B cell (primary cell): ENCODE data around the gene CCDC106. TPM values are rescaled to one million over a fixed set of nuclear protein-coding genes. Genes with fewer than 3 reads are reported as not detected.
A peak's percentile ranks its signal among the peaks of the same experiment; 100 is the strongest.

Experiments
- ATAC-seq: fragments of 200-7000 bp; cut with Tn5 transposase; one replicate; pipeline ENCODE4 v1.10.0; 2021; ENCODE audit warnings: low read depth, mild to moderate bottlenecking, moderate number of reproducible peaks, moderate library complexity
- CTCF ChIA-PET: fragments of 350-600 bp; sonication (Branson Sonifier 250); formaldehyde crosslinking; loops from one replicate; lab custom pipeline; 2021; ENCODE audit warnings: antibody characterized with exemption, inconsistent platforms; lab: Charles Lee
- POLR2A ChIA-PET: fragments of 350-600 bp; sonication (Branson Sonifier 250); formaldehyde crosslinking; loops from one replicate; lab custom pipeline; 2021; ENCODE audit warnings: antibody characterized with exemption; lab: Charles Lee
- DNase-seq: peaks from one replicate; pipeline ENCODE4 v3.0.0; 2013
- H2AFZ ChIP-seq: 2 replicates; pipeline ENCODE4 v1.6.1; 2012; ENCODE audit warnings: mild to moderate bottlenecking, low read depth, low read length; ENCODE audit not compliant: insufficient read depth, poor library complexity, severe bottlenecking
- H3K27ac ChIP-seq, 2 donors: 1 replicate in 1 of 2; 2 replicates in 1 of 2; pipeline ENCODE4 v1.5.1; 2012 to 2013; ENCODE audit warnings: low read length in 2 of 2, mild to moderate bottlenecking in 2 of 2, moderate library complexity in 1 of 2
- H3K27me3 ChIP-seq, 4 experiments: fragments of 200-600 bp in 1 of 4; sonication (generic) in 1 of 4; replicated peaks in 1 of 4; 1 replicate in 2 of 4; 2 replicates in 2 of 4; pipeline versions ENCODE4 v1.6.1 to v1.7.0; 2013 to 2016; ENCODE audit warnings: low read length in 3 of 4, mild to moderate bottlenecking in 2 of 4, mixed read lengths in 1 of 4, moderate library complexity in 1 of 4; ENCODE audit not compliant: insufficient read depth in 4 of 4, control insufficient read depth in 3 of 4; ENCODE audit errors: control extremely low read depth in 1 of 4
- H3K36me3 ChIP-seq, 2 experiments: replicated peaks in 1 of 2; 1 replicate in 1 of 2; 2 replicates in 1 of 2; pipeline versions ENCODE4 v1.6.1 to v1.7.1; 2013; ENCODE audit warnings: low read length in 1 of 2; ENCODE audit not compliant: insufficient read depth in 2 of 2, control insufficient read depth in 1 of 2; ENCODE audit errors: control extremely low read depth in 1 of 2, extremely low read depth in 1 of 2
- H3K4me1 ChIP-seq, 2 donors: fragments of 200-600 bp in 1 of 2; sonication (generic) in 1 of 2; 1 replicate in 1 of 2; 2 replicates in 1 of 2; pipeline versions ENCODE4 v1.5.1 to v1.6.1; 2013 to 2017; ENCODE audit warnings: low read length in 2 of 2; ENCODE audit not compliant: control insufficient read depth in 2 of 2, insufficient read depth in 2 of 2
- H3K4me2 ChIP-seq: replicated peaks from 2 replicates; pipeline ENCODE3; 2012; ENCODE audit warnings: mild to moderate bottlenecking, low read depth, low read length; ENCODE audit not compliant: poor library complexity, severe bottlenecking
- H3K4me3 ChIP-seq, 5 experiments: fragments of 200-600 bp in 1 of 5; sonication (generic) in 1 of 5; 1 replicate in 3 of 5; 2 replicates in 2 of 5; pipeline versions ENCODE4 v1.5.1 to v1.7.0; 2011 to 2016; ENCODE audit warnings: low read length in 4 of 5, mild to moderate bottlenecking in 4 of 5, low read depth in 2 of 5, control low read depth in 1 of 5, moderate library complexity in 1 of 5; ENCODE audit not compliant: insufficient read depth in 1 of 5; ENCODE audit errors: control extremely low read depth in 1 of 5, extremely low read depth in 1 of 5
- H3K79me2 ChIP-seq: fragments of 200-600 bp; sonication (generic); one replicate; pipeline ENCODE4 v1.6.0; 2016; ENCODE audit warnings: low read length; ENCODE audit not compliant: control insufficient read depth, insufficient read depth
- H3K9ac ChIP-seq: fragments of 200-600 bp; sonication (generic); 2 replicates; pipeline ENCODE4 v1.6.1; 2017; ENCODE audit warnings: mild to moderate bottlenecking, low read length, moderate library complexity
- H3K9me3 ChIP-seq, 3 donors: one replicate each; pipeline versions ENCODE4 v1.6.1 to v1.7.1; 2013; ENCODE audit warnings: low read length in 2 of 3; ENCODE audit not compliant: control insufficient read depth in 2 of 3, insufficient read depth in 1 of 3; ENCODE audit errors: control extremely low read depth in 1 of 3
- H4K20me1 ChIP-seq: 2 replicates; pipeline ENCODE4 v1.6.0; 2012; ENCODE audit warnings: mild to moderate bottlenecking, low read length; ENCODE audit not compliant: insufficient read depth, control insufficient read depth, poor library complexity, severe bottlenecking
- H3K27ac Mint-ChIP-seq: one replicate; pipeline ENCODE4 v1.8.0; 2021; ENCODE audit warnings: mixed read lengths
- H3K27me3 Mint-ChIP-seq: one replicate; pipeline ENCODE4 v1.8.0; 2021; ENCODE audit warnings: mixed read lengths
- H3K4me1 Mint-ChIP-seq: one replicate; pipeline ENCODE4 v1.8.0; 2021; ENCODE audit warnings: mixed read lengths
- H3K4me3 Mint-ChIP-seq: one replicate; pipeline ENCODE4 v1.8.0; 2021; ENCODE audit warnings: mixed read lengths
- H3K9me3 Mint-ChIP-seq: one replicate; pipeline ENCODE4 v1.8.0; 2022; ENCODE audit warnings: mixed read lengths; ENCODE audit not compliant: insufficient read depth
- CTCF ChIP-seq: fragments of 200-600 bp; IDR thresholded peaks from one replicate; pipeline ENCODE4 v1.8.0; 2022; ENCODE audit warnings: antibody characterized with exemption, mild to moderate bottlenecking
- EZH2 ChIP-seq: IDR thresholded peaks from 2 replicates; pipeline ENCODE4 v1.6.1; 2012; ENCODE audit warnings: borderline replicate concordance, low read depth, mild to moderate bottlenecking, moderate library complexity, low read length; ENCODE audit not compliant: insufficient read depth, poor library complexity, severe bottlenecking
- WGBS: methylation state at CpG from one replicate; pipeline ENCODE4 v1.1.5; 2013; ENCODE audit warnings: missing lambda C conversion rate; ENCODE audit not compliant: insufficient coverage; 5-methylcytosine and 5-hydroxymethylcytosine counted together
- intact Hi-C: fragments of 100-400 bp; cut with micrococcal nuclease; formaldehyde crosslinking; loops from one replicate; pipeline ENCODE4 v1.10.0; 2022
- polyA plus RNA-seq: library from polyadenylated mRNA; depleted of rRNA; stranded (reverse); fragments of >200 nt; gene quantifications from 2 replicates; pipeline ENCODE4 v1.2.3, GENCODE V29; 2012
- total RNA-seq, 2 donors: library from RNA; stranded (reverse); fragments of 120-200 nt in 1 of 2; gene quantifications; 1 replicate in 1 of 2; 2 replicates in 1 of 2; pipeline versions ENCODE4 v1.2.3 to v1.2.4, GENCODE V29; 2013 to 2022

Gene CCDC106
- total and polyA plus RNA-seq, 2 donors (not counting 1 experiment from before 2014, with no cell fraction given), result 25.2 to 52.1 TPM

DNA sequence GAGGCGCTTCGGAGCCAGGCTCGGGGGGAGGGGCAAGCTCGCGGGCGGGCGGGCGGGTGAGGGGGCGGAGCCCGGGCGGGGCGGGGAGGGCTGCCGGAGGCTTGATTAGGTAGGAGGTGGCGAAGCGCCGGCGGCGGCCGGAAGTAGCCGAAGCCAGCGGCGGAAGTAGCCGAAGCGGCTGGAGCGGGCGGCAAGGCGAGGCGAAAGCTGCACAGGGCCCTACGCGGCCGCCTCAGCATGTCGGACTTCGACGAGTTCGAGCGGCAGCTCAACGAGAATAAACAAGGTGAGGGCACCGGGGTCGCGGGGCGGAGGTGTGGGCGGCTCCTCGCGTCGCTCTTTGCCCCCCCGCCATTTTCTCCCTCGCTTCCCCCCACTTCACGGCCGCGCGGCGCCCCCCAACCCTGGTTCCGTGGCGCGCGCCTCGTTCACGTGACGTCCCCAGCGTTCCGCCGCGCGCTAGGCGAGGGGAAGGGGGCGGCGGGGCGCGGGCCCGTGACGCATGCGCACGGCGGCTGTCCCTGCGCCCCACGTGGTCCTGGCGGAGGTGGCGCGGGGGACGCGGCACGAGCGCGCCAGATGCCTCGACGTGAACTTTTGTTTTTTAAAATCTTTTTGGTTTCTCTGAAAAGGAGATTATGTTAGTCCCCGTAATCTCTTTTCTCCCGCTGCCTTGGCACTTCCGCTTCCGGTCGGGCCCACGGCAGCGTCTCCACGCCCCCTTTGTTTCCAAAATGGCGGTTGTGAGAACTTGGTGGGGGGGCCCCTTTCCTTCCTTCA is 7.0 kb downstream of the CCDC106 start, which contains the start of gene U2AF2:
Gene U2AF2 (plus strand): TSS at position 168 of the 780 bp plus-strand sequence. CDS start 70 bp downstream, at position 238.
- H3K4me3 ChIP-seq, result peak within 1 kb of the TSS; percentile 66 to 98 (median 92)
- peaks cover 47% of the 10 kb centered on the region for H4K20me1 ChIP-seq
- intact Hi-C loops, result loop anchor here (1.0 kb wide), 4 partner anchors 12 to 396 kb away; partner anchors contain the start of genes EPN1, PPP6R1, ZNF581 and ZNF865
- H3K9ac ChIP-seq, result peak within 1 kb of the TSS; percentile 93
- POLR2A ChIA-PET, result interaction anchor here (0.6 to 1.7 kb wide), 21 partner anchors 10 to 1518 kb away, joined by 3 to 17 read pairs (median 5); partner anchors contain the start of genes EPN1, FIZ1, MBOAT7 and ZNF524
- Mint-ChIP-seq H3K27me3 (no peaks in the 10 kb centered on the region), H3K27ac (peak within 1 kb of the TSS; percentile 96), H3K9me3 (no peaks in the 10 kb centered on the region), H3K4me1 (peaks cover 56% of the 10 kb centered on the region), H3K4me3 (peak within 1 kb of the TSS; percentile 93)
- peak; percentile 48 for ATAC-seq
- H3K36me3 ChIP-seq, result peaks cover 0 to 42% of the 10 kb centered on the region in 2 experiments
- TF ChIP-seq EZH2 (no peak), CTCF (no peak)
- H3K4me1 ChIP-seq, result peaks cover 37 to 51% of the 10 kb centered on the region in 2 donors
- no peaks in the 10 kb centered on the region for H3K9me3 ChIP-seq
- CTCF ChIA-PET, result interaction anchor here (0.6 to 3.9 kb wide), 14 partner anchors 11 to 401 kb away, joined by 3 to 87 read pairs (median 5); partner anchors contain the start of genes FIZ1, ZNF524, ZNF580 and ZNF581
- peak within 1 kb of the TSS; percentile 87 for H3K4me2 ChIP-seq
- peak within 1 kb of the TSS; percentile 98 to 100 for H3K27ac ChIP-seq
- WGBS, result under 1% methylated on average over 80 of the region's 95 CpGs
- no peaks in the 10 kb centered on the region for H3K27me3 ChIP-seq
- H2AFZ ChIP-seq, result peak within 1 kb of the TSS; percentile 85
- H3K79me2 ChIP-seq, result peaks cover 53% of the 10 kb centered on the region
- DNase-seq, result peak; percentile 93
